Dedifferentiated amniotic fluid mesenchymal stem cell (primary cell): Measurements from ENCODE around the gene RAC2.

Experiments
- DNase-seq: peaks from one replicate; pipeline ENCODE4 v3.0.0-alpha.2; 2016; ENCODE audit errors: extremely low spot score

RAC2 gene

GRCh38 chr22:37221424-37222333 lies 22.4 kb downstream of the RAC2 start:
- DNase-seq = no peak

- DNase-seq = no peak
These were observed 23.5 kb downstream of the RAC2 start for GRCh38 chr22:37220543-37220981.

GRCh38 chr22:37219533-37219932 lies 24.5 kb downstream of the RAC2 start:
- DNase-seq = no peak

DNA sequence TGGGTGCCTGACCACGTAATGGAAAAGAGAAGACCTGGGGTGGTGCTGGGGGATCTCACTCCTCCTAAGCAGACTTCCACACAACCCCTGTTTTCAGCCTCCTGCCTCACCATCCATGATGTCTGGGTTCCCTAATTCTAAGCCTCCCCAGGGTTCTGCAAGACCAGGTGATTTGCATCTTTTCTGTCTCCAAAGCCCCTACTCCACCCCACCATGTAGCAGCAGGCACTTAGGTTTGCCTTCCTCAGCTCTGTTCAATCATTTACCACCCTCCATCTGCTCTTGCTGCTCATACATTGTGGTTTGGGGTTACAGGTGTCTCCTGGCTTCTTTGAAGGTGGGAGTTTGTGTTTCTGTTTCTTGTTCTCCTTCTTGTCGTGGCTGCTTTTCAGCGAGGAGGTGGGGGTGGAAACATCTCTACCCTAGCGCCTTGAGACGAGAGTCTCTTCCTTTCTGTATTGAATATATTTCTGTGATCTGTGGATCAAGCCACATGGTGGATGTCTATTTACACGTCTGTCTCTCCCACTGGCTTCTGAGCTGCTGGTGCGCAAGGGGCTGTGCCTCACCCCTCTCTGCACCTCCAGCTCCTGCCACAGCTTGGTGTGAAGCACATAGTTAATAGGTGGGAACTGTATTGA lies 25.2 kb downstream of the RAC2 start:
- no peak for DNase-seq

- DNase-seq = no peak
These were observed 25.7 kb downstream of the RAC2 start for GRCh38 chr22:37218399-37218770.

DNA sequence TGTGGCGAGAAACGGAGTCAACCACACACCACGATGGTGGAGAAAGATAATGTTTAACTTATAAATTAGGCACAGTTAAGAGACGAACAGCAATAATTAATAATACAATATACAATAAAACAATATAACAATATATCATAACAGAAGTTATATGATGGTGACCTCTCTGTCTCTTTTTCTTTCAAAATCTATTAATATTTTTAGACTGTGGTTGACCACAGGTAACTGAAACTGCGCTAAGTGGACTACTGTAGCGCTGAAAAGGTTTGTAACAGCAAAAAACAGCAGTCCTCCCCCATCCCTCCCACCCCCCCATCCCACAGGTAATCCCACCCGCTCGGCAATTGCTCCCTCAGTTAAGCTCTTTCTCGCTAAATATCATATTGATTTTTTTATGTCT lies 28.2 kb downstream of the RAC2 start:
- DNase-seq = no peak

DNA sequence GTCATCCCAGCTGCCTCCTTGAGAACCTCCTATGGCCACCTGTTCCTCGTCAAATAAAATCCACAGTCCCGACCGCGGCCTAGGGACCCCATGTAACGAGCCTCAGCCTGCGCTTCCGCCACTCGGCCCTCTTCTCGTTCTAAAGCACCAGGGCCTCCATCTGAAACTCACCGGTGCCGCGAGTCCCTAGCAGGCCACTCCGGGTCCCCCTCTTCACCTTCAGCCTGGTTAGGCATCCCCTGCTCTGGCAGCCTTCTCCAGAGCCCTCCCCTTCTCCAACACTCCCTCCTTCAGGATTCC lies 29.4 kb downstream of the RAC2 start:
- no peak for DNase-seq

DNA sequence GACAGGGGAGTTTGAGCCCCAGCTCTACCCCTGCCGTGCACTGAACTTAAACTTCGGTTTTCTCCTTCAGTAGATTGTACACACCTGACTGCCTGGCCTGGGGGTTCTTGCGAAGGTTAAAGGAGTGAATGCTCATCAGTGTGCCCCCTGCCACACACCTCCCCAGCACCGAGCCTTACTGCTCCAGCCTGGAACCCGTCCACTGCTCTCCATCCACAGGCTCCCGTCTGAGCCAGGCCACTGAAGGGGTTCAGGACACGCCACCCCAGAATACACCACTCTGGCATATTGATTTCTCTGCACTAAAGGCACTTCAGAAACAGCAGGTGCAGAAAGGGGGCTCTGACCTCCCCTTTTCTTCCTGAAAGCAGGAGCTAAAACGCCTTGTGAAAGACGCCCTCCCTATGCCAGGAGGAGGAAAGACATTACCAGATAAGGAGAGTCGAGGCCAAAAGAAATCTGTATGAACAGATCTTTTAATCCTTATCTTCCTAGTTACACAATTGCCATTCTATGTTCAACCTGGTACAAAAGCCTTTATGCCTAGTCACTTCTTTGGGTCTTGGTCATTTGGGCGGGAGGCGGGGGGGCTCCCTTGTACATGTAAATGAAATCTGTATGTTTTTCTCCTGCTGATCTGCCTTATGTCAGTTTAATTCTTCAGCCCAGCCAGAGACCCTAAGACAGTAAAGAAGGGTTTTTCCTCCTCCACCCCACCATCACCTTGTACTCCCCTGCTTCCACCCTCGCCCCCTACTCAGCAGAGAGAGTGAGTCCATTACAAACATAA lies 29.9 kb downstream of the RAC2 start:
- no peak for DNase-seq

DNA sequence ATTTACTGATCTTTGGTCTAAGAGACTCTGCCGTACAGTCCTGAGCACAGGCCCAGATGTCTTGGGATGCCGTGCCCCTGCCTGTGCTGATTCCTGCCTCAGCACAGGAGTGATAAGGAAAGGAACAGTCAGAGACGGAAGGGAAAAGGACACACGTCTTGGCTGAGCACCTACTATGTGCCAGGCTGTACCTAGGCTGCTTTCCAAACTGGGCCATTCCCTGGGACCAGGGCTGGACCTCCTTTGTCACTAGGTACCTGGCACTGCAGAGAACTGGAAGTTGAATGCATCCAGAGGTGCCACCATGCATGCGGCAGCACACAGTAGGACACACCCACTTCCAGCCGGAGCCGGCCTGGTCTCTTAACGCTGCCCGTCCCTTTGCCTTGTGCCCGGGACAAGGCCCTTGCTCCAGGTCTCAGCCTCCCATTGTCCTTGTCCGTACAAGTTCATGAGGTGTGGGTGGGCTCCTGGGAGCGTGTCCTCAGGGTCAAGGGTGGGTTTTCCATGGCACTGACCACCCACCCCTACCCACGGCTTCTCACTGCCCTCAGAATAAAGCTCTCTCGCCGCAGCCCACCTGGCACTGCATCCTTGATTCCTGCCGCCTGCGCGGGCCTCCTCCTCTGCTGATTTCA lies 30.7 kb downstream of the RAC2 start:
- no peak for DNase-seq

- no peak for DNase-seq
These were observed 31.7 kb downstream of the RAC2 start, which contains the start of gene SSTR3 for GRCh38 chr22:37212174-37212906. Gene SSTR3 (minus strand): TSS chr22:37212477. CDS start chr22:37207803, 4,674 bp downstream.

DNA sequence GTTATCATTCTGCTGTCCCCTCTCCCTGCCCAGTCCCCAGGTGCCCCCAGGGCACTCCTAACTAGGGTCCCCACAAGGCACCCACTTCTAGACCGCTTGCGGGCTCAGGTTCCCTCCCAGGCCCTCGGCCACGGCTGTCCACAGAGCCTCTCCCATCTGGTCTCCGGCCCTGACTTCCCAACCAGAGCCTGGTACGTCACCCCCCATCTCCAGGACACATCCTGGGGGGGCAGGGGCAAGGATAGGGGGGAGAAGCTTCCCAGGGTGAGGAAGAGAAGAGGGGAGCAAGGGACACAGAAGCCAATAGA lies 32.2 kb downstream of the RAC2 start:
- no peak for DNase-seq

DNA sequence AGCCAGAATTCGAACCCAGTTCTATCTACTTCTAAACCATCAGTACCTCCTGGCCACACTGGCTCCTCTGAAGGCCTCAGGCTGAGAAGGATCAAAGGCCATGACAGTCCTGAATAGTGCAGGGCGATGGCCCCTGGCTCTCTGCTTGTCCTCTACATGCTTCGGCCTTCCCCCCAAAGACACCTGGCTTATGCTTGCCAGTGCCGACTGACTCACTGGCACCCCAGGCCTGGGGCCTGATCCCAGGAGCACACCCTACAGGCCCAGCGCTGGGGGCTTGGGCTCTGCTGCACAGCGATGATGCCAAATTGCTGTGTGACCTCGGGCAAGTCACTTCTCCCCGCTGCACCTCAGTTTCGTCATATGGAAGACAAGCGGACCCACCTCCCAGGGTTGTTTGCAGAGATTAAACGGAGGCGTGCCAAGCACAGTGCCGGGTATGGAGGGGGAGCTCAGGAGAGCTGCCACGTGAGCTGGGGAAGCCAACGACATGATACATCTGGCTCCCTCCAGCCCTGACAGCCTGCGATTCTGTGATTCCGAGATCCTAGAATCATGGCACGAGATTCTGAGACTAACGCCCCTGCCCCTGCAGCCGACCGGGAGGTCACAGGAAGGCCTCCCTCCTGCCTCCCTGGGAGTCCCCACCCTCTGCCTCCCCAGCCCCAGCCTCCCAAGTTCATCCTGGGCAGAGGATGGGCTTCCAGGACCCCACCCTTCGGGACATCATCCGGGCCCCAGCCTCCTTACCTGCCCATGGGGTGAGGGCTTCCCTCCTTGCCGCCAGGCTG lies 32.8 kb downstream of the RAC2 start:
- DNase-seq = no peak

GRCh38 chr22:37210041-37210803 lies 33.8 kb downstream of the RAC2 start:
- no peak for DNase-seq

DNA sequence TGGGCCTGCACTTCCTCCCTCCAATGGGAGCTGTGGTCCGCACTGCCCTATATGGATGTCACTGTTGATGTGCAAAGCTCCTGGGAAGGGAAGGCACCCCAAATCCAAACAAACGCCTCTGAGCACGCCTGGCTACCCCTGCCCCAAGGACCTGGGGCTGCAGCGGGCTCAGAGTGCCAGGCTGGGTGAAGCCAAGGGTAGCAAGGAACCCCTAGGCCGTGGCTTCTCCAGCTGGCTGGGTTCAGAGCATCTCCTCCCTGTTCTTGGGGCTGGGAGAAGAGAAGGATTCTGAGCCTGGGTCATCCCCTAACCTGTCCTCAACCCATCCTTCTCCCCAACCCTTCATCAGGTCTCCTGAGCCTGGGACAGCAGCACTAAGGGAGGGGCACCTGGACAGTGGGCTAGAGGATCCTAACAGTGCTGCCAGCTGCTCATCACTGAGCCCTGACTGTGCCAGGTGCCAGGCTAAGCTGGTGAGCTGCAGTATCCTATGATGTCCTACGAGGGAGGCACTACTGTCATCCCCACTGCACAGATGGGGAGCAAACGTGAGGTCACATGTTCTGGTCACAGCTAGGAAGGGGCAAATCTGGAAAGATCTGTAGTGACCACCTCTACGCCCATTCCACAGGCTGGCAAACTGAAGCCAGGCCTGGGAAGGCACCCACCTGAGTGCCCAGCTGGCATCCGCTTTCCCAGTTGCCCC lies 34.8 kb downstream of the RAC2 start:
- DNase-seq = no peak

DNA sequence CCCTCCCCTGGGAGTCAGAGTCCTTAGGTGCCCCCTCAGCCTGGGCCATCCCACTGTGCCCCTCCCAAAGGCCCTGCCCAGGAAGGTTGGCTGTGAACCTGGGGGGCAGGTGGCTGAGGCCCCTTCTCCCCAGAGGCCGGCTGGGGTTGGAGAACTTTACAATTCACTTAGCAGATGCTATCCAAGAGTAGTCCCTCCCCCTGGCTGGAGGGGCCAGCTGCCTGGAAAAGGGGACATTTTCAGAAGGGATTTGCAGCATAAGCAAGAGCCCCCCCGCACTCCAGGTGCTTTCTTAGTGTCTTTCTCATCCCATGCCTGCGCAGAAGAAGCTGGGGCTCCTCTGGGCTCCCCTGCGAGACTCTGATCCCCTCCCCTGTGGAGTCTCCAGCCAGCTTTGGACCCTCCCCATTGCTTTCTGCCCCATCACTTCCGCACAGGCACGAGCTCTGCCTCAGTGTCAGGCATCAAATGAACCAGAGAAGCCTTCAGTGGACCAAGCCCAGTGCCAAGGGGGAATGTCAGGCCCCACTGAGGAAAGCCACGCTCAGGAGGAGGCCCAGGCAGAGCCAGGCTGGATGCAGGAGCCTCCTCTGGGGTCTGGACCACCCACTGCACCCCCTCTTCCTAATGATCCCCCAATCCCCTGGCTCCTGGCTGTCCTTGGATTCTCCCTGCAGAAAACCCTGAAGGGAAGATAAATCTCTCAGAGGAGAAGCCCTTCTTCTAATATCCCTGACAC lies 35.5 kb downstream of the RAC2 start:
- DNase-seq = no peak

GRCh38 chr22:37207981-37208380 lies 36.1 kb downstream of the RAC2 start:
- no peak for DNase-seq

GRCh38 chr22:37206841-37207821 lies 36.9 kb downstream of the RAC2 start:
- DNase-seq = no peak
